ENCODE measurements around the gene RAB6B.

RAB6B gene

DNA sequence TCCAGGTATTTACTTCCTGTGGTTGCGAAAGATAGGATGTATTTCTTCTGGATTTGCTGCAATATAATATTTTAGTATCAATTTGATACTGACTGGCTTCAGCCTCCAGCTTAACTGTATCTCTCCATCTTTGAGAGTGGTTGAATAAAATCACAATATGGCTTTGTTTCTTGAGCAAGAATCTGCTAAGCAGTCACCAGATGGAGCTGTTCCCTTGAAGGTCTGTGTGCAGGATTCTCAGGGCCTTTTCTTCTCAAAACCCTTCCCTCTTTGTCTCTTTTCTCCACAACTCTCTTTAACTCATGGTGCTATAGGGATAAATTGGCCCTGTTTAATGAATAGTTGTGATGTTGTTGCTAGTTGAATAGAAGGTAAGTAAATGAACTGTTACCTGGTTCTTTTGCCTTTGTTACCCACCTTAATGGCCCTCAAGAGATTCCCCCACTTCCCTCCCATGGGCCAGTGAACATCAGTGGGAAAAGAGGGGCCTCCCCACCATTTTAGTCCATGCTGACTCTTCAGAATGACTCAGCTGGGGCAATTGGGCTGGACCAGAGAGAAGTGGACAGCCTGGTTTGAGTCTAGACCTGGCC lies 34.8 kb upstream of the RAB6B start:
- DNase-seq (ENCODE audit: low read depth): no peak

DNA sequence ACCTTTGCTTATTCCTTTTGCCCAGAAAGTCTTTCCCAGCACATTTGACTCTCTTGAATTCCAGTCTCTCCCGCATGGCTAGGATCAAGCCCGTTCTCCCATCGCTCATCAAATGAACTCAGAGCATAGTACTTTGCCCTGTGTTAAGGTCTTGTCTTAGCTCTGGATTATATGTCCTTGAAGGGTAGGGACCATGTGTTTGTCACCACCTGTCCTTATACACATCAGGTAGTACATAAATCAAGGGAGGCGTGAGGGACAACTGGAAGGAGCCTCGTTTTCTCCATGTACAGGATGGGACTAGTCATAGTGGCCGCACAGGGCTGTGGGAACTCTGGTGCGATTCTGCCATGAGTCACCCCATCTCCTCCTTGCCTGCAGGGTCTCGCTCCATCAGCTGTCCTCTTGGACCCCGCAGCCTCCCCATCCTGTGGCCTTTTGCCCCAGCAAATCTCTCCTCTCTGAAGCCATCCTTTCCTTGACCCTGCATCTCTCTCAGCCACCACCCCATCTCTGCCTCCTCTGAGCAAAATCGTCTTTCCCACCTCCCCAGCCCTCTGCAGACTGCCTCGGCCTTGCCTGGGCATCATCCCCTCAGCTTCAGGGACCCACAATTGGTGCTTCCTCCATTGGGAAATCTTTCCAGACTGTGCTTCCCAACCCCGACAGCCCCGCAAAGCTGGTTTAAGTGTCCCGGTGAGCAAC lies 33.4 kb upstream of the RAB6B start:
- no peak for DNase-seq (ENCODE audit: low read depth)

DNA sequence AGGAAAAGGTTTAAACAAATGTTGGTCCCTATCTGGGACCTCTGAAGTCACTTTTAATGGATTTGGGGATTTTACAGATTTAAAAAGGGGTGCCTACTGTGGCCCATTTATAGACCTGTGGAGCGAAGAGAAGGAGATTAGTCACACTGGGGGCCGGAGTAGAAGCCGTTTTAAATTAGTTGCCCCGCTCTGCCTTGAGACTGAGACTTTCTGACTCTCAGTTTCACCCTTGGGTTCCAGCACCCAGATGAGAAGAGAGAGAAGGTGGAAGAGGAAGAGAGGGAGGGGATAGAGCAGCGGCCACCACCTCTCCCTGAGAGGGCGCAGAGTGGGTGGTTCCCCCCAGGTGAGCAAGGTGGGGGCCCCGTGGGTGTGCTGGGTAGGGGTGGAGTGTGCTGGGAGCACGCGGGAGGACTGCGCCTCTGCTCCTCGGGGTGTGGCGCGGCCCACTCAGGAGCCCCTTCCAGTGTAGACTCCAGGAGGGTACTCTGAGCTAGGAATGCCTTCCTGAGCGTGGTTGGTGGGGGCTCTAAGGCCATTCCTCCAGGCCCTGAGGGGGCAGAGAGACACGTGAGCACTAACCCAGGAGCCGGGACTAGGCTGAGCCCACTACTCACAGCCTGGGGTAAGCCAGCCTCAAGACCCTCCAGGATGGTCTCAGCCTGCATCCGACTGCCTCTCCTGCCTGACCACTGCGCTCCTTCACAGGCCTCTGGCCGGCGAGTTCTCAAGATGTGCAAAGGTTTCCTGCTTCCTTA lies 32.6 kb upstream of the RAB6B start:
- no peak for DNase-seq (ENCODE audit: low read depth)

DNA sequence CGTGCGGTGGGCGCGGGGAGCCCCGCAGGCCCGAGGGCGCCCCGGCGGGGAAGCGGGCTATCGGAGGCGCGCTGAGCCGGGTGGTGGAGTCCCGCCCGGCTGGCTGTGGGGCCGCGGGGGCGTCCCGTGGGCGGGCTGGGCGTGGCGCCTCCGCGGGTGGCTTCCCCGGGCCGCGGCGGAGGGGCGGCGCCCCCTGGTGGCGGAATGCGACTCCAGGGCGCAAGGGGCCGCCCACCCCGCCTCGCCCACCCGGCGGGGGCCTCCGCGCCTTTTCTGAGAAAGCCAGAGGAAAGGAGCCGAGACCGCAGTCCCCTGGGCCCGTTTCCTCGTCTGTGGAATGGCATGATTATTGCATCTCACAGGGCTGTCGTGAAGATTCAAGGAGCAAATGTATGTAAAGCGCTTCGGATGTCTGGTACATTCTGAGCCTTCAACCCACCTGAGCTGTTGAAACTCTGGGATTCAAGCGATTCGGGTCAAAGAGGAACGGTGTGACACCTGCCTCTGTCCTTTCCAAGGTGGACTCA lies 31.9 kb upstream of the RAB6B start:
- no peak for DNase-seq (ENCODE audit: low read depth)

DNA sequence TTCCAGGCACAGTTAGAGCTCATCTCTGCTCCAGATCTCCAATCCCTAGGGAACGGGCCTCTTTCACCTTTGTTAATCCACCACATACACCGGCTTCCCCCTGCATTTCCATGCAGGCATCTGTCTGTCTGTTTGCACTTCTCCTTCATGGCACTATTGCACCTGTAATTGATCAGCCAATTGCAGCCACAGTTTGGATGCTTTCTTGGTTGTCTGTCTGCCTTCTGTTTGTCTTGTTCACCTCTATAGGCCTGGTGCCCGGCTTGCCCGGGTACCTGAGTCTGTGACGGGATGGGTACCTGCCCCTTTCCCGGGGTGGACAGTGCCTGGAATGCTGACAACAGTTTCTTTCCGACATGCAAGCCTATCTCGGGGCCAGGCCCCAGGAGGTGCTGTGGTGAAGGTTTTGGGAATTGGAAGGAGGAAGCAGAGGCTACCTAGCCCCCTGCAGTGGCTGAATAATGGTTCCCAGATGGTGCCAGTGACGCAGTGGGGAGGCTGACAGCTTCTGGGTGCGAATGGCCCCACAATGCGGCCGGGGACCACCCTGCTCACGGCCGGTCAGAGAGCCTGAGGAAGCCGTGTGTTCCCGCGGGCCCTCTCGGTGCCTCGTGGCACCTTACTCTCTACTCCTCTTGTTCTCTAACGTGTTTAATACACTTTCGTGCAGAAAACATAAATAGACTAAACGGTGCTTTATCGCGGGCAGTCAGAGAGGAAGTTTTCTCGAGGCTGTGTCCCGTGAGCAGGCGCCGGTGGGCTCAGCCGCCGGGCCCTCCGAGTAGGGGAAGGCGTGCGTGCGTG lies 31.3 kb upstream of the RAB6B start:
- no peak for DNase-seq (ENCODE audit: low read depth)

DNA sequence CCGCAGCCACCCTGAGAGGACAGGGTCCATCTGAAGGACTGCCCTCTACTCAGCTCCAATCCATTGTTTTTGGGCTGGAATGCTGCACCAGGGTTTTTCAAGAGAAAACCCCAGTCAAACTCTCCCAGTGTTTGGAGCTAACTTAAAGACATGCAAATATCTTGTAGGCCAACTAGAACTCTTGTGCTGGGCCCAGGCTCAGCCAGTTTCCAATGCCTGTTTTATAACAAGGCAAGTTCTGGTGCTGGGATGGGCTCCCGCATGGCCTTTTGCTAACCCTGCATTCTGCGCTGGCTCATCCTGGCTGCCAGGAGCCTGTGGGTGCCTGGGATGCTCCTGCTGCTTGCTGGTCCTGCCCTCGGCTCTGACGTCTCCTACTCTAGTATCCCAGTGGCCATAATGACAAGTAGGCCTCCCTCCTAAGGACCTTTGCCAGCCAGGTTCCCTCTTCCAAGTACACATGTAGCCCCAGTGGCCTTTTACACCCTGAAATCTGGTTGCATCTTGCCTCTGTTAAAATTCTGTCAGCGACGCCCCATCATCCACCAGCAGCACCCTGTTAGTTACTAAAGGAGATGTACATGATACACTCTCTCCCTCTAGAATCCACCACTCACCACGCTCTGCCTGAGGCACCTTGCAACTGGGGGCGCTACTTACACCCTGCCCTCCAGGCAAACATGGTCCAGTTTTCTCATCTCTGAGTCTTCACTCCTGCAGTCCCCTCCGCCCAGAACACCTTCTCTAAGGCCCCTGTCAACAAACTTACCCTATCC lies 30.5 kb upstream of the RAB6B start:
- no peak for DNase-seq (ENCODE audit: low read depth)

DNA sequence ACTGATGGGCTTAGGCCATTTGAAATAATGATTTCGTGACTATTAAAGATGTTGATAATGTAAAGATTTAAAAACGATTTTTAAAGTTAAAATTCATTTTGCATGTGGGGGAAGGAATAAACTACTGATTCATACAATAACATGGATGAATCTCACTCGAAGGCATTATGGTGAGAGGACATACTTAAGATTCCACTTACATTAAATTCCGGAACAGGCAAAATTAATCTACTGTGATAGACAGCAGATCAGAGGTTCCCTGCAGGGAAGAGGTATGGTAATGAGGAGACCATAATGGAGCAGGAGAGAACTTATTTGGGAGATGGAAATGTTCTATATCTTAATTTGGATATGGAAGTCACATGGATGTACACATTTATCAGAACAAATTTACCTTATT lies 28.4 kb upstream of the RAB6B start:
- DNase-seq (ENCODE audit: low read depth): no peak

DNA sequence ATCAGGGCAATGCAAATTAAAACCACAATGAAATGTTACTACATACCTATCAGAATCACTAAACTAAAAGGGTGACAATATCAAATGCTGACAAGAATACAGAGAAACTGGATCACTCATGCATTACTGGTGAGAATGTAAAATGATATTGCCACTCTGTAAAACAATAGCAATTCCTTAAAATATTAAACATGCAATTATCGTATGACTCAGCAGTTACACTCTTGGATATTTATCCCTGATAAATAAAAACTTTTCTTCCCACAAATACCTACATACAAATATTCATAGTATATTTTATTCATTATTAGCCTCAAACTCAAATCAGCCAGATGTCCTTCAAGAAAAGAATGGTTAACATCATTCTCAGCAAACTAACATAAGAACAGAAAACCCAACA lies 25.9 kb upstream of the RAB6B start:
- DNase-seq (ENCODE audit: low read depth): no peak

DNA sequence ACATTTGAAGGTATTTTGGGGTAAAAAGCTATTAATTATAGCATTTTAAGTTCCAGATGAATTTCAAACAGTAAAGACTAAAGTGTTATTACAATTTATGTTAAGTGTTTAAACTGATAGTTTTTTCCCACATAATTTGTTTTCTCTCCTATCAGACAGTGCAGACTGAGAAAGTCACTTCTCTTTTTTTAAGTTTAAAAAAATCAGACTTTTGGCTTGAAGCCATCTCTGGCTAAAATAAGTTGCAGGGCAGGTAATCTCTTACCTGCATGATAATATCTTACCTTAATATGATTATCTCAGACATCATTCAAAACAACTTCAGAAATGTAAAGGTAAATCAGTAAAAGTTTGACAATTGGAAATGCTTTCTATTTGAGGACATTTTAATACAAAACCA lies 21.5 kb upstream of the RAB6B start:
- DNase-seq (ENCODE audit: low read depth): no peak

DNA sequence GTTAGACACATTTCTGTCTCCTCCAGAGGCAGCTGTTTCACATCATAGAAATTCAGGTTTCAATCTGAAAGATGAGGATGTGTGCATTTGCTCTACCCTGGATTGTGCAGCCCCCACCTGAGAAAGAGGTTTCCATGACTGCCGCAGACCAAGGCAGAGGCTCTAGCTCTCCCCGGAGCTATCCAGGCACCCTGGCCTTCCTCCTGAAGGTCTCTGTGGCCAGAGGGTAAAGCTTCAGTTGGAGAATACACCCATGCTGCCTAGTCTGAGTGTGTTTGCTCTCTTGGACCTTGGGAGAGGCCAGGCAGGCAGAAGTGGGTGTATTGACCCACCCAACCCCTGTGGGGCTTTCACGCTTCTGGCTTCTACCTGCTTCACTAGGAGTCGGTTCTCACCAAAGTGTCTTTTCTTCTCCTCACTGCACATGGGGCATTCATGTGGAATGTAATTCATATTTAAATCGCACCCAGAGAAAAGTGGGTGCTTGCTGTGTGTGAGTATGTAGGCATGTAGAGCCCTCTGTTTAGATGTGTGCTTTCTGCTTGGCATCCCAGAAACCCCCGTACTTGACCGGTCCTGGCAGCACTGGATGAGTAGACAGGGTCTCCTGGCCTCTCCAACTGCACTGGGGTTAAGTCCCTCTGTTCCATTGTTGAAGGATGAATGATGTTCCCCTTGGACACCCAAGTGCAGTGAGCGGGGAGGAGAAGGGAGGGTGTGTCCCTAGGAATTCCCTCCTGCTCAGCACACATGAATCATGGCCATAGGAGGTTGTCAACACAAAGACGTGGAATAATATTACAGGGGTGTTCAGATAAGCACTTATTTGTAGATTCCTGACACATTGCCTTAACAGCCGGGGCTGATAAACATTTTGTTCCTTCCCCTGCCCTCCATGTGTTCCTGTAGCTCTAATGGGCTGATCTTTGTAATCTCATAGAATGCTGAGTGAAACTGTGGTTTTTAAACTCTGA lies 20.3 kb upstream of the RAB6B start:
- no peak for DNase-seq (ENCODE audit: low read depth)

DNA sequence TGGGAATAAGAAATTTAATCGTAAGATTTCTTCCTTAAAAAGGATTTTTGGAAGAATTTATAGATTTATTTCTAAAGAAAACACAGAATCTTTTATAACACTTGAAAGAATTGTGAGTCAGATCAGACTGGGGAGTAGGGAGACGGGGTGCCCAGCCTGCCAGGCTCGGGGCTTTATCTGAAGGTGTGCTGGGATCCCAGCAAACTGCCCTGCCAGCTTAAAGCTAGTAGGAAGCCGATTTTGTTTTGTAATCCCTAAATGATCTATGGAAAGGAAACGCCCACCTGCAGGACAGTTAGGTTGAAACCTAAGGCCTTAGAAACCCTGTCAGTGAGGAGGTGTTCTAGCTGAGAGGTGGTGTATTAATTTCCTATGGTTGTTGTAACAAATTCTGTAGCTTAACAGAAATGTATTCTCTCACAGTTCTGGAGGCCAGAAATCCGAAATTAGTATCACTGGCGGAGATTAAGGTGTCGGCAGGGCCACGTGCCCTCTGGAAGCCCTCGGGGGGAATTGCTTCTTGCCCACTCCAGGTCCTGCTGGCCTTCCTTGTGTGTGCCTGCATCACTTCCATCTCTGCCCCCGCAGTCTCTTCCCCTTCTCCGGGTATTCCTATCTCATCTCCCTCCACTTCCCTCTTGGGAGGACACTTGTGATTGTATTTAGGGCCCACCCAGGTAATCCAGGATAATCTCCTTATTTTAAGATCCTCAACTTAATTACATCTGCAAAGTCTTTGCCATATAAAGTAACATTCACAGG lies 19.3 kb upstream of the RAB6B start:
- no peak for DNase-seq (ENCODE audit: low read depth)

DNA sequence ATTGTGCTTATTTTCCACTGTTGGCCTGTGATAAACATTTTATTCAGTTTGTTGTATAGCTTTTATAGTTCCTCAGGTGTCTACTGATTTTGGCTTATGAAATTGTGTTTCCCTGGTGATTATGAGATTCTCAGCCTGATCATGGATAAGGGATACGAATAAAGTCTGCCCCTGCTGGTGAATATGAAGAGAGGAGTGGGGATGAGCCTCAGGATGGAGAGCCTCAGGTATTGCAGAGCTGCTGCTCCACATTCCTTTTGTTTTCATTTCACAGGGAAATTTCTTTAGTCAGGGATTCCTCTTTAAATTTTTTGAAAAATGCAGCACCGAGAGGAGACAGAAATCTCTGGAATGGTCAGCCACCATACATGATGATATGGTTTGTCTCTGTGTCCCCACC lies 14.7 kb upstream of the RAB6B start:
- no peak for DNase-seq (ENCODE audit: low read depth)

DNA sequence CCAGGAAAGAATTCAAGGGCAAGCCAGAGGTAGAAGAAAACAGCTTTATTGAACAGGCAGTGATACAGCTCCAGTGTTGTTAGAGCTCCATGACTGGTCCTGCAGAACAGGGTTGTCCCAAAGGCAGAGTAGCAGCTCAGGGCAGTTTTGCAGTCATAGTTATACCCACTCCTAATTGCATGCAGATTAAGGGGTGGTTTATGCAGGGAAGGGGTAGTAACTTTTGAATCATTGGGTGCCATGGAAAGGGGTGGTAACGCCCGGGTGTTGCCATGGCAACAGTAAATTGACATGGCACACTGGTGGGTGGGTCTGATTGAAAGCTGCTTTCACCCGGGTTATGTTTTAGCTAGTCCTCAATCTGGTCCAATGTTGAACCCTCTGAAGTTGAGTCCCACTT lies 9.7 kb upstream of the RAB6B start:
- DNase-seq (ENCODE audit: low read depth): no peak

DNA sequence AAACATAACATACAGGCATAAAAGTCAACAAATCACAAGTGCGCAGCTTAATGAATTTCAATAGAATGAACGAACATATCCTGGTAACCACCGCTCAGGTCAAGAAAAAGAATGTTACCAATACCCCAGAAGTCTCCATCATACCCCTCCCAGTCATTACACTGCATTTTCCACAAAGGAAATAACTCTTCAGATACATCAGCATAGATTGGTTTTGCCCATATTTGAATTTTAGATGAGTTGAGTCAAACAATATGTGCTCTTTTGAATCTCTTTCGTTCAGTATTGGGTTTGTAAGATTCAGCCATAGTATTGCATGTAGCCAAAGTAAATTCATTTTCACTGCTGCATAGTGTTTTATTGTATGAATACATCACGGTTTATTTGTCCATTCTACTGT lies 6.2 kb upstream of the RAB6B start:
- no peak for DNase-seq (ENCODE audit: low read depth)

DNA sequence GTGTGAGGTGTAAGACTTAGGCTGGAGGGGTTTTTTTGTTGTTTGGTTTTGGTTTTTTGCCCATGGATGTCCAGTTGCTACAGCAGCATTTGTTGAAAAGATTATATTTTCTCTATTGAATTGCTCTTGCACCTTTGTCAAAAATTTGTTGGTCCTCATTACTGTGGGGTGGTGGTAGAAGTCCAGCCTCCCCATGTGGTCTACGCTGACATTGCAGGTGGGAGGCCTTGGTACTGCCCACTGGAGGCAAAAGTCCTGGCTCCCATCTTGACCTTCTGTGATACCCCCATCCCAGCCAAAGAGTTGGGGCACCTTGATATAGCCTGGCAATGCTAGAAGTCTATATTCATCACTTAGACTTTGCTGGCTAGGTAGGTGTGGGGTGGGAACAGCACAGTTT lies 5.4 kb upstream of the RAB6B start:
- no peak for DNase-seq (ENCODE audit: low read depth)

DNA sequence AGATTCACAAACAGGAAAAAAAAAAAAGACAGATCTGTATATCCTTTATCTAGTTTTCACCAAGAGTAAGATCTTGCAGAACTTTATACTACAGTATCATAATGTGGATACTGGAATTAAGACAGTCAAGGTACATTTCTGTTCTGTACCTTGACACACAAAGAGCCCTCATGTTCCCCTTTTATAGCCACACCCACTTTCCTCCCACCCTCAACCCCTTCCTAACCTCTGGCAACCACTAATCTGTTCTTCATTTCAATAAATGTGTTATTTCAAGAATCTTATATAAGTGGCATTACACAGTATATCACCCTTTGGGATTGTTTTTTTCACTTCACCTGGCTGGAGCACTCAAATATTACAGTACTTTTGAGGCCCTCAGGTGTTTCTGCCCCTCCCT lies 3.6 kb upstream of the RAB6B start:
- DNase-seq (ENCODE audit: low read depth): no peak

DNA sequence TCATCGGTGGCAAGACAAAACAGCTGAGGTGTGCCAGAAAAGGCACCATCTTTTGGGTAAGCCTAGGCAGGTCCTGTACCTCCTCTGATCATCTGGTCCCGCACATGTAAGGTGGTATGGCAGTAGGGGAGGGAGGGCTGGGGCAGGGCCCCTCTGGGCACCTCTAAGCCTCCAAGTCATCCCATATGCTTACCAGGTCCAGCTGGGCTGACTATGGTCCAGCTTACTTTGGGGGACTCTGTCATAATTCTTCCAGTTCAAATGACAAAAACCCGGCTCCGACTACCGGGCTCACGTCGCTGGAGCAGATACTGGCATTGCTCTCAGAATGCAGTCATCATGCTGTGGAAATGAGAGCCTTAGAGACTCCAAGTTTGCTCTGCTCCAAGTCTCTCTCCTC lies 1.9 kb upstream of the RAB6B start:
- DNase-seq (ENCODE audit: low read depth): no peak

DNA sequence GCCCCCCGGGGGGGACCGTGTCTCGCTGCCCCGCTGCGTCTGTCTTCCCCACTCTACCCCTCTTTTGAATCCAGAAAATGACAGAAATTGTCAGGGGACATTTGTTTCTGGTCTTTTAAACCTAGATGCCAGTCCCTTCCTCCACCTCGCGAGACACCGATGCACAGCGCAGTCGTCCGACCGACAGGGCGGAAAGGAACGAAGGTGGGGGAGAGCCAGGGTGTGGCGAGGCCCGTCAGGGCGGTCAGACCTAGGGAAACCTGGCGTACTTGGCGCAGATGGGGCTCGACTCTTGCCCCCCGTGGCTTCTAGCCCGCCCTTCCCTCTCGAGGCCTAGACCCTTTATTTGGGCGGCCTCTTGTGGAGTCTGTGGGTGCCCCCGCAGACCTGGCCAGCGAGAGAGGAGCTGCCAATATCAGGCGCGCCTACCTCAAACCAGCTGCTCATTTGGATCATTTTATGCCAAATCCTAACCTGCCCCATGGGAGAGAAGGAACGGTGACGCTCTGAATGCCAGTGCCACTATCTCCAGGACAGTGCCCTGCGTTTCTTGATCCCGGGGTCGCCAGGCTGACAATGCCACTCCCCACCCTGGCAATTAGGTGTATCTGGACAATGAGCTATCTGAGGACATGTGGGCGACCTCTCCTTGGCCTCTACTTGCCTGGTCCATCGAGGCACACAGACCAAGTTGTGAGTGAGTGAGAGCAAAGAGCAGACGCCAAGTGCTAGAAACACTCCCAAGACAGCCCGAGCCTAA lies 500 bp upstream of the RAB6B start:
- no peak for DNase-seq (ENCODE audit: low read depth)

Measured in GM04504 (cell line).